GM18907 (cell line): ENCODE results near the gene PLCH1.
A peak's percentile ranks its signal among the peaks of the same experiment; 100 is the strongest.

Source experiments
- ATAC-seq: cut with Tn5 transposase; IDR thresholded peaks from one replicate; pipeline ENCODE4 v1.9.1; 2021; ENCODE audit warnings: mild to moderate bottlenecking, moderate library complexity; ENCODE audit not compliant: unreplicated experiment

The PLCH1 gene

GRCh38 chr3:155609586-155609985 is 135.3 kb downstream of the PLCH1 start:
- ATAC-seq: no peak

GRCh38 chr3:155608228-155608920 is 136.5 kb downstream of the PLCH1 start:
- no peak for ATAC-seq

- ATAC-seq: no peak
These were observed 137.1 kb downstream of the PLCH1 start for GRCh38 chr3:155607761-155608160.

- ATAC-seq: no peak
These were observed 139.3 kb downstream of the PLCH1 start for GRCh38 chr3:155605571-155605970.

GRCh38 chr3:155604967-155605366 is 139.9 kb downstream of the PLCH1 start:
- ATAC-seq: no peak

GRCh38 chr3:155604126-155604525 is 140.7 kb downstream of the PLCH1 start:
- ATAC-seq: no peak

GRCh38 chr3:155603302-155603701 is 141.6 kb downstream of the PLCH1 start:
- ATAC-seq: no peak

GRCh38 chr3:155602307-155602706 is 142.6 kb downstream of the PLCH1 start:
- ATAC-seq: no peak

- no peak for ATAC-seq
These were observed 146.2 kb downstream of the PLCH1 start for GRCh38 chr3:155598671-155599070.

- no peak for ATAC-seq
These were observed 148.3 kb downstream of the PLCH1 start for GRCh38 chr3:155596615-155597014.

- ATAC-seq: no peak
These were observed 149.5 kb downstream of the PLCH1 start for GRCh38 chr3:155595371-155595770.

GRCh38 chr3:155594526-155595187 is 150.2 kb downstream of the PLCH1 start:
- ATAC-seq: no peak

GRCh38 chr3:155587581-155587980 is 157.3 kb downstream of the PLCH1 start:
- ATAC-seq: no peak

- ATAC-seq: no peak
These were observed 159.5 kb downstream of the PLCH1 start for GRCh38 chr3:155585384-155585783.

GRCh38 chr3:155581579-155581978 is 163.3 kb downstream of the PLCH1 start:
- ATAC-seq: no peak

GRCh38 chr3:155572085-155572484 is 172.8 kb downstream of the PLCH1 start:
- ATAC-seq: no peak

GRCh38 chr3:155568295-155568694 is 176.6 kb downstream of the PLCH1 start:
- ATAC-seq: no peak

GRCh38 chr3:155560594-155560993 is 184.3 kb downstream of the PLCH1 start:
- no peak for ATAC-seq

- ATAC-seq: no peak
These were observed 184.7 kb downstream of the PLCH1 start for GRCh38 chr3:155560135-155560534.

GRCh38 chr3:155556531-155556930 is 188.3 kb downstream of the PLCH1 start:
- no peak for ATAC-seq

GRCh38 chr3:155555479-155556060 is 189.3 kb downstream of the PLCH1 start:
- peak; percentile 12 for ATAC-seq

GRCh38 chr3:155554777-155555451 is 190.0 kb downstream of the PLCH1 start:
- peak; percentile 87 for ATAC-seq
